ENCODE data around the gene MYL7. TPM values are rescaled to one million over a fixed set of nuclear protein-coding genes. Genes with fewer than 3 reads are reported as not detected.
A peak's percentile ranks its signal among the peaks of the same experiment; 100 is the strongest.

The MYL7 gene
- total RNA-seq, 2 experiments from 2014 or later, result not detected

DNA sequence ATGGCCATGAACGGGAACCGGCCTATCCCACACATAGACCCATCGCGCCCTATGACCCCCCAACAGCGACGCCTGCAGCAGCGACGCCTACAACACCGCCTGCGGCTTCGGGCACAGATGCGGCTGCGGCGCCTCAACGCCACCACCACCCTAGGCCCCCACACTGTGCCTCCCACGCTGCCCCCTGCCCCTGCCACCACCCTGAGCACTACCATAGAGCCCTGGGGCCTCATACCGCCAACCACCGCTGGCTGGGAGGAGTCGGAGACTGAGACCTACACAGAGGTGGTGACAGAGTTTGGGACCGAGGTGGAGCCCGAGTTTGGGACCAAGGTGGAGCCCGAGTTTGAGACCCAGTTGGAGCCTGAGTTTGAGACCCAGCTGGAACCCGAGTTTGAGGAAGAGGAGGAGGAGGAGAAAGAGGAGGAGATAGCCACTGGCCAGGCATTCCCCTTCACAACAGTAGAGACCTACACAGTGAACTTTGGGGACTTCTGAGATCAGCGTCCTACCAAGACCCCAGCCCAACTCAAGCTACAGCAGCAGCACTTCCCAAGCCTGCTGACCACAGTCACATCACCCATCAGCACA, 27.3 kb downstream of the MYL7 start:
- H3K4me3 ChIP-seq (ENCODE audit: low read length), result no peak overlapping the region
- CTCF ChIA-PET, result no interaction called here
- no peaks in the 10 kb centered on the region for H3K27me3 ChIP-seq (ENCODE audit: control insufficient read depth in 1 of 2, insufficient read depth in 2 of 2, low read length in 2 of 2)
- intact Hi-C loops (cut with DNase I, micrococcal nuclease), result no loop called here
- Mint-ChIP-seq H3K4me3 (no peak overlapping the region), H3K27me3 (no peaks in the 10 kb centered on the region), H3K4me1 (ENCODE audit: low read depth) (no peaks in the 10 kb centered on the region), H3K36me3 (ENCODE audit: low read depth) (peaks cover 61% of the 10 kb centered on the region), H3K27ac (no peak overlapping the region), H3K9me3 (no peaks in the 10 kb centered on the region)
- POLR2A ChIA-PET, result no interaction called here
- DNase-seq (no peak), ATAC-seq (ENCODE audit: poor library complexity) (no peak)
- H3K36me3 ChIP-seq (ENCODE audit: insufficient read depth, low read length), result peaks cover 33% of the 10 kb centered on the region
- TF ChIP-seq, protein P1, sequence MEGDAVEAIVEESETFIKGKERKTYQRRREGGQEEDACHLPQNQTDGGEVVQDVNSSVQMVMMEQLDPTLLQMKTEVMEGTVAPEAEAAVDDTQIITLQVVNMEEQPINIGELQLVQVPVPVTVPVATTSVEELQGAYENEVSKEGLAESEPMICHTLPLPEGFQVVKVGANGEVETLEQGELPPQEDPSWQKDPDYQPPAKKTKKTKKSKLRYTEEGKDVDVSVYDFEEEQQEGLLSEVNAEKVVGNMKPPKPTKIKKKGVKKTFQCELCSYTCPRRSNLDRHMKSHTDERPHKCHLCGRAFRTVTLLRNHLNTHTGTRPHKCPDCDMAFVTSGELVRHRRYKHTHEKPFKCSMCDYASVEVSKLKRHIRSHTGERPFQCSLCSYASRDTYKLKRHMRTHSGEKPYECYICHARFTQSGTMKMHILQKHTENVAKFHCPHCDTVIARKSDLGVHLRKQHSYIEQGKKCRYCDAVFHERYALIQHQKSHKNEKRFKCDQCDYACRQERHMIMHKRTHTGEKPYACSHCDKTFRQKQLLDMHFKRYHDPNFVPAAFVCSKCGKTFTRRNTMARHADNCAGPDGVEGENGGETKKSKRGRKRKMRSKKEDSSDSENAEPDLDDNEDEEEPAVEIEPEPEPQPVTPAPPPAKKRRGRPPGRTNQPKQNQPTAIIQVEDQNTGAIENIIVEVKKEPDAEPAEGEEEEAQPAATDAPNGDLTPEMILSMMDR (IDR thresholded peaks at IDR 0.05), result no peak
- H3K27ac ChIP-seq (ENCODE audit: low read depth in 1 of 2, low read length in 2 of 2), result no peak overlapping the region
- no peaks in the 10 kb centered on the region for H3K4me1 ChIP-seq (ENCODE audit: insufficient read depth, low read length)
- peaks cover 0 to 8% of the 10 kb centered on the region in 2 experiments for H3K9me3 ChIP-seq (ENCODE audit: control insufficient read depth in 1 of 2, insufficient read depth in 1 of 2, low read length in 2 of 2)

DNA sequence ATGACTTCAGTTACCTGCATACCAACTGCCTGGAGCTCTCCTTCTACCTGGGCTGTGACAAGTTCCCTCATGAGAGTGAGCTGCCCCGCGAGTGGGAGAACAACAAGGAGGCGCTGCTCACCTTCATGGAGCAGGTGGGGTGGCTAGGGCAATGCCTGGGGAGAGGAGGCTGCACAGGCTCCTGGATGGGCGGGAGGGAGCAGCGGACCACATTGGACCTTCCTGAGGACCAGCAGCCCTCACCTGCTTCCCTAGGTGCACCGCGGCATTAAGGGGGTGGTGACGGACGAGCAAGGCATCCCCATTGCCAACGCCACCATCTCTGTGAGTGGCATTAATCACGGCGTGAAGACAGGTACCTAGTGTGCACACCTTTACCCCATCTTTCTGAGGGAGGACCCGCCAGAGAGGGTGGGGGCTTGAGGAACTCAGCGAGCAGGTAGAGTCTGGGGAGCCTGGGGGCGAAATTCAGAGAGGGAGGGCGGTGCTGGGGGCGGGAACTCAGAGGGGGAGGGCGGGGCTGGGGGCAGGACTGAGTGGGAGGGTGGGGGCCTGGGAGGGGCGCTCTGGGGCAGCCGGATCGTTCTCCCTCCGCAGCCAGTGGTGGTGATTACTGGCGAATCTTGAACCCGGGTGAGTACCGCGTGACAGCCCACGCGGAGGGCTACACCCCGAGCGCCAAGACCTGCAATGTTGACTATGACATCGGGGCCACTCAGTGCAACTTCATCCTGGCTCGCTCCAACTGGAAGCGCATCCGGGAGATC, 28.0 kb downstream of the MYL7 start:
- H3K9me3 Mint-ChIP-seq, result no peaks in the 10 kb centered on the region
- Histone ChIP-seq H3K36me3 (ENCODE audit: insufficient read depth, low read length) (peaks cover 33% of the 10 kb centered on the region), H3K27ac (ENCODE audit: low read depth in 1 of 2, low read length in 2 of 2) (no peak overlapping the region), H3K9me3 (ENCODE audit: control insufficient read depth in 1 of 2, insufficient read depth in 1 of 2, low read length in 2 of 2) (peaks cover 0 to 8% of the 10 kb centered on the region in 2 experiments), H3K4me3 (ENCODE audit: low read length) (no peak overlapping the region), H3K27me3 (ENCODE audit: control insufficient read depth in 1 of 2, insufficient read depth in 2 of 2, low read length in 2 of 2) (no peaks in the 10 kb centered on the region), H3K4me1 (ENCODE audit: insufficient read depth, low read length) (no peaks in the 10 kb centered on the region)
- H3K4me3 Mint-ChIP-seq, result no peak overlapping the region
- CTCF ChIA-PET, result no interaction called here
- H3K36me3 Mint-ChIP-seq (ENCODE audit: low read depth), result peaks cover 55% of the 10 kb centered on the region
- no peaks in the 10 kb centered on the region for H3K4me1 Mint-ChIP-seq (ENCODE audit: low read depth)
- POLR2A ChIA-PET, result no interaction called here
- intact Hi-C loops (cut with DNase I, micrococcal nuclease), result no loop called here
- H3K27ac Mint-ChIP-seq, result no peak overlapping the region
- TF ChIP-seq, protein P1 (IDR thresholded peaks at IDR 0.05), result no peak
- DNase-seq (peak in 1 of 14 experiments; percentile 10), ATAC-seq (ENCODE audit: poor library complexity) (no peak)
- no peaks in the 10 kb centered on the region for H3K27me3 Mint-ChIP-seq

DNA sequence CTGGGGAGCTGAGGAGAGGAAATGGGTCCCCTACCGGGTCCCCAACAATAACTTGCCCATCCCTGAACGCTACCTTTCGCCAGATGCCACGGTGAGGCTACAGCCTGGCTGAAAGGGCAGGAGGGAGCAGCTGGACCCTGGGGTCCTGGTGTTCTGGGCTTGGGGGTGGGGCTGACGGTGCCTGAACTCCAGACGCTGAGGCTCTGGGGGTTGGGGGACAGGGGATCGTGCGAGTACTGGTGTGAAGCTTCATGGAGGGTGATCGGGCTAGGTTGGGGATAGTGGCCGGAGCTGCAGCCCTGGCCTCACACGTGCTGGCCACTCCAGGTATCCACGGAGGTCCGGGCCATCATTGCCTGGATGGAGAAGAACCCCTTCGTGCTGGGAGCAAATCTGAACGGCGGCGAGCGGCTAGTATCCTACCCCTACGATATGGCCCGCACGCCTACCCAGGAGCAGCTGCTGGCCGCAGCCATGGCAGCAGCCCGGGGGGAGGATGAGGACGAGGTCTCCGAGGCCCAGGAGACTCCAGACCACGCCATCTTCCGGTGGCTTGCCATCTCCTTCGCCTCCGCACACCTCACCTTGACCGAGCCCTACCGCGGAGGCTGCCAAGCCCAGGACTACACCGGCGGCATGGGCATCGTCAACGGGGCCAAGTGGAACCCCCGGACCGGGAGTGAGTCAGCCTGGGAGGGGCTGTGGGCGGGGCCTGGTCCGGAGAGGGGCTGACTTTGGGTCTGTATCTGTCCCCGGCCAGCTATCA, 28.7 kb downstream of the MYL7 start:
- POLR2A ChIA-PET, result no interaction called here
- peaks cover 25% of the 10 kb centered on the region for H3K36me3 ChIP-seq (ENCODE audit: insufficient read depth, low read length)
- DNase-seq (no peak), ATAC-seq (ENCODE audit: poor library complexity) (no peak)
- no peak overlapping the region for H3K4me3 Mint-ChIP-seq
- H3K27me3 Mint-ChIP-seq, result no peaks in the 10 kb centered on the region
- no peaks in the 10 kb centered on the region for H3K4me1 ChIP-seq (ENCODE audit: insufficient read depth, low read length)
- no peaks in the 10 kb centered on the region for H3K27me3 ChIP-seq (ENCODE audit: control insufficient read depth in 1 of 2, insufficient read depth in 2 of 2, low read length in 2 of 2)
- H3K4me3 ChIP-seq (ENCODE audit: low read length), result no peak overlapping the region
- peaks cover 48% of the 10 kb centered on the region for H3K36me3 Mint-ChIP-seq (ENCODE audit: low read depth)
- TF ChIP-seq, protein P1 (IDR thresholded peaks at IDR 0.05), result no peak
- no peaks in the 10 kb centered on the region for H3K4me1 Mint-ChIP-seq (ENCODE audit: low read depth)
- H3K9me3 ChIP-seq (ENCODE audit: control insufficient read depth in 1 of 2, insufficient read depth in 1 of 2, low read length in 2 of 2), result peaks cover 0 to 8% of the 10 kb centered on the region in 2 experiments
- no peaks in the 10 kb centered on the region for H3K9me3 Mint-ChIP-seq
- H3K27ac Mint-ChIP-seq, result no peak overlapping the region
- intact Hi-C loops (cut with DNase I, micrococcal nuclease), result no loop called here
- CTCF ChIA-PET, result no interaction called here
- no peak overlapping the region for H3K27ac ChIP-seq (ENCODE audit: low read depth in 1 of 2, low read length in 2 of 2)

Data from CD4-positive, alpha-beta T cell (primary cell).